CD4-positive, alpha-beta T cell (primary cell): ENCODE measurements around the gene SPIC. TPM values are rescaled to one million over a fixed set of nuclear protein-coding genes. Genes with fewer than 3 reads are reported as not detected.

ENCODE experiments used
- ATAC-seq: fragments of 200-7000 bp; cut with Tn5 transposase; one replicate; pipeline ENCODE4 v1.10.0; 2022; ENCODE audit warnings: mild to moderate bottlenecking; ENCODE audit not compliant: poor library complexity
- CTCF ChIA-PET: fragments of 350-600 bp; sonication (Branson Sonifier 250); formaldehyde crosslinking; loops from one replicate; lab custom pipeline; 2021; ENCODE audit warnings: antibody characterized with exemption, inconsistent platforms; lab: Charles Lee
- POLR2A ChIA-PET: fragments of 350-600 bp; sonication (Branson Sonifier 250); formaldehyde crosslinking; loops from one replicate; lab custom pipeline; 2021; ENCODE audit warnings: antibody characterized with exemption, inconsistent platforms; lab: Charles Lee
- DNase-seq, 14 experiments: peaks; one replicate each; pipeline ENCODE4 v3.0.0-alpha.2; 2013 to 2020; ENCODE audit warnings: mixed read lengths in 2 of 14
- H3K27ac ChIP-seq, 2 donors: one replicate each; pipeline versions ENCODE4 v1.5.1 to v1.7.0; 2013; ENCODE audit warnings: low read length in 2 of 2, low read depth in 1 of 2, mild to moderate bottlenecking in 1 of 2
- H3K27me3 ChIP-seq, 2 experiments: 1 replicate in 1 of 2; 2 replicates in 1 of 2; pipeline versions ENCODE4 v1.6.1 to v1.7.0; 2013; ENCODE audit warnings: low read length in 2 of 2, control low read depth in 1 of 2, mild to moderate bottlenecking in 1 of 2, moderate library complexity in 1 of 2; ENCODE audit not compliant: insufficient read depth in 2 of 2, control insufficient read depth in 1 of 2
- H3K36me3 ChIP-seq: one replicate; pipeline ENCODE4 v1.6.1; 2013; ENCODE audit warnings: low read length, control low read depth; ENCODE audit not compliant: insufficient read depth
- H3K4me1 ChIP-seq: one replicate; pipeline ENCODE4 v1.6.1; 2013; ENCODE audit warnings: low read length, control low read depth; ENCODE audit not compliant: insufficient read depth
- H3K4me3 ChIP-seq: one replicate; pipeline ENCODE4 v1.5.1; 2013; ENCODE audit warnings: mild to moderate bottlenecking, low read length, moderate library complexity
- H3K9me3 ChIP-seq, 2 experiments: 1 replicate in 1 of 2; 2 replicates in 1 of 2; pipeline versions ENCODE4 v1.6.1 to v1.7.0; 2013; ENCODE audit warnings: low read length in 2 of 2, mild to moderate bottlenecking in 2 of 2, control low read depth in 1 of 2, moderate library complexity in 1 of 2; ENCODE audit not compliant: control insufficient read depth in 1 of 2, insufficient read depth in 1 of 2
- H3K27ac Mint-ChIP-seq: one replicate; pipeline ENCODE4 v1.8.0; 2020; ENCODE audit warnings: mixed read lengths
- H3K27me3 Mint-ChIP-seq: one replicate; pipeline ENCODE4 v1.8.0; 2021; ENCODE audit warnings: mixed read lengths
- H3K36me3 Mint-ChIP-seq: one replicate; pipeline ENCODE4 v1.8.0; 2021; ENCODE audit warnings: low read depth, mixed read lengths
- H3K4me1 Mint-ChIP-seq: one replicate; pipeline ENCODE4 v1.8.0; 2021; ENCODE audit warnings: low read depth, mixed read lengths
- H3K4me3 Mint-ChIP-seq: one replicate; pipeline ENCODE4 v1.8.0; 2020; ENCODE audit warnings: mild to moderate bottlenecking, mixed read lengths
- H3K9me3 Mint-ChIP-seq: one replicate; pipeline ENCODE4 v1.8.0; 2020; ENCODE audit warnings: mixed read lengths
- CTCF ChIP-seq: fragments of 200-600 bp; IDR thresholded peaks from one replicate; pipeline ENCODE4 v1.8.0; 2022; ENCODE audit warnings: antibody characterized with exemption, mild to moderate bottlenecking
- intact Hi-C, 2 experiments: fragments of 100-400 bp; cut with DNase I in 1 of 2; cut with micrococcal nuclease in 1 of 2; formaldehyde crosslinking; loops; one replicate each; pipeline versions ENCODE4 v1.15.1 to v1.9.0; 2023 to 2025; cut with DNase I, micrococcal nuclease
- total RNA-seq, 174 experiments: library from RNA in 2 of 174; stranded (reverse) in 2 of 174; gene quantifications; one replicate each; pipeline ENCODE4 v1.2.3 and lab custom pipeline; 2021 to 2026

Gene SPIC
- total RNA-seq, 2 experiments from 2014 or later: not detected

GRCh38 chr12:101439236-101439635 lies 35.9 kb upstream of the SPIC start:
- CTCF ChIA-PET: no interaction called here
- H3K4me3 ChIP-seq: no peak overlapping the region

GRCh38 chr12:101441461-101442224 lies 33.5 kb upstream of the SPIC start:
- H3K36me3 Mint-ChIP-seq: no peaks in the 10 kb centered on the region
- ATAC-seq (no peak), DNase-seq (no peak)
- Histone ChIP-seq H3K27ac (no peak overlapping the region), H3K27me3 (no peaks in the 10 kb centered on the region), H3K9me3 (no peaks in the 10 kb centered on the region), H3K4me1 (no peaks in the 10 kb centered on the region), H3K36me3 (no peaks in the 10 kb centered on the region), H3K4me3 (no peak overlapping the region)
- intact Hi-C loops: no loop called here
- ChIA-PET POLR2A (interaction anchor here (0.6 kb wide), 1 partner anchor 101 kb away, joined by 4 read pairs; no protein-coding TSS in a partner anchor), CTCF (no interaction called here)
- H3K4me3 Mint-ChIP-seq: no peak overlapping the region
- no peaks in the 10 kb centered on the region for H3K9me3 Mint-ChIP-seq
- H3K27me3 Mint-ChIP-seq: peaks cover 6% of the 10 kb centered on the region
- TF ChIP-seq CTCF: no peak
- H3K4me1 Mint-ChIP-seq: no peaks in the 10 kb centered on the region
- H3K27ac Mint-ChIP-seq: no peak overlapping the region

More at GRCh38 chr12:101439236-101439635, 35.9 kb upstream of the SPIC start:
- Mint-ChIP-seq H3K9me3 (no peaks in the 10 kb centered on the region), H3K27me3 (peaks cover 4% of the 10 kb centered on the region), H3K4me3 (no peak overlapping the region), H3K27ac (no peak overlapping the region), H3K4me1 (no peaks in the 10 kb centered on the region), H3K36me3 (no peaks in the 10 kb centered on the region)
- no peak for DNase-seq
- no peaks in the 10 kb centered on the region for H3K4me1 ChIP-seq
- ATAC-seq: no peak
- no peaks in the 10 kb centered on the region for H3K9me3 ChIP-seq
- intact Hi-C loops: no loop called here
- H3K27ac ChIP-seq: no peak overlapping the region
- H3K36me3 ChIP-seq: no peaks in the 10 kb centered on the region
- POLR2A ChIA-PET: no interaction called here
- no peaks in the 10 kb centered on the region for H3K27me3 ChIP-seq
- no peak for TF ChIP-seq CTCF

GRCh38 chr12:101455685-101456084 lies 19.5 kb upstream of the SPIC start:
- H3K27ac ChIP-seq: no peak overlapping the region

More at GRCh38 chr12:101455685-101456084, 19.5 kb upstream of the SPIC start:
- TF ChIP-seq CTCF: no peak
- peaks cover 11% of the 10 kb centered on the region for H3K4me1 Mint-ChIP-seq
- no peaks in the 10 kb centered on the region for H3K36me3 Mint-ChIP-seq
- intact Hi-C loops: no loop called here
- DNase-seq: peak in 6 of 14 experiments; percentile 7 to 71 (median 17)
- no peak overlapping the region for H3K4me3 Mint-ChIP-seq
- peak; percentile 69 for ATAC-seq
- peaks cover 0 to 5% of the 10 kb centered on the region in 2 experiments for H3K9me3 ChIP-seq
- H3K9me3 Mint-ChIP-seq: peaks cover 4% of the 10 kb centered on the region
- POLR2A ChIA-PET: no interaction called here
- no peaks in the 10 kb centered on the region for H3K27me3 Mint-ChIP-seq
- H3K36me3 ChIP-seq: no peaks in the 10 kb centered on the region
- H3K27me3 ChIP-seq: no peaks in the 10 kb centered on the region
- no peak overlapping the region for H3K27ac Mint-ChIP-seq
- H3K4me3 ChIP-seq: no peak overlapping the region
- CTCF ChIA-PET: no interaction called here
- H3K4me1 ChIP-seq: peaks cover 13% of the 10 kb centered on the region
